GM12874 (cell line): ENCODE results near the gene COX19.

ENCODE experiments used
- CTCF ChIP-seq: IDR thresholded peaks from 2 replicates; pipeline ENCODE4 v1.5.1; 2011; ENCODE audit warnings: low read depth, mild to moderate bottlenecking, control low read depth, low read length, moderate library complexity; ENCODE audit not compliant: insufficient read depth

Gene COX19

GRCh38 chr7:990933-991728 is 15.8 kb upstream of the COX19 start:
- no peak for TF ChIP-seq CTCF

- no peak for TF ChIP-seq CTCF
Observed at GRCh38 chr7:990352-990932, 15.1 kb upstream of the COX19 start.

GRCh38 chr7:988963-989529 is 13.7 kb upstream of the COX19 start:
- no peak for TF ChIP-seq CTCF

GRCh38 chr7:988426-988911 is 13.1 kb upstream of the COX19 start:
- no peak for TF ChIP-seq CTCF

GRCh38 chr7:987909-988308 is 12.6 kb upstream of the COX19 start:
- TF ChIP-seq CTCF, result no peak

- TF ChIP-seq CTCF, result no peak
Observed at GRCh38 chr7:986766-987751, 11.7 kb upstream of the COX19 start.
